Measurements from ENCODE around the gene RPN2.

The RPN2 gene

GRCh38 chr20:37278966-37279590 is 99.9 kb downstream of the RPN2 start:
- no peak for DNase-seq (ENCODE audit: low spot score)
- no peak for TF ChIP-seq CTCF (IDR thresholded peaks at IDR 0.05)
- Histone ChIP-seq H3K27ac (no peak overlapping the region), H3K4me3 (no peak overlapping the region)

- Histone ChIP-seq H3K27ac (no peak overlapping the region), H3K4me3 (no peak overlapping the region)
- no peak for DNase-seq (ENCODE audit: low spot score)
- TF ChIP-seq CTCF (IDR thresholded peaks at IDR 0.05): no peak
Measured at GRCh38 chr20:37279820-37280219, 100.7 kb downstream of the RPN2 start.

- H3K27ac ChIP-seq: no peak overlapping the region
- TF ChIP-seq CTCF (IDR thresholded peaks at IDR 0.05): no peak
- H3K4me3 ChIP-seq: no peak overlapping the region
- DNase-seq (ENCODE audit: low spot score): no peak
Measured at GRCh38 chr20:37280403-37280802, 101.3 kb downstream of the RPN2 start.

- no peak for TF ChIP-seq CTCF (IDR thresholded peaks at IDR 0.05)
- Histone ChIP-seq H3K27ac (no peak overlapping the region), H3K4me3 (no peak overlapping the region)
- DNase-seq (ENCODE audit: low spot score): no peak
Measured at GRCh38 chr20:37282556-37282955, 103.4 kb downstream of the RPN2 start.

- Histone ChIP-seq H3K4me3 (no peak overlapping the region), H3K27ac (no peak overlapping the region)
- no peak for TF ChIP-seq CTCF (IDR thresholded peaks at IDR 0.05)
- no peak for DNase-seq (ENCODE audit: low spot score)
Measured at GRCh38 chr20:37283530-37284195, 104.5 kb downstream of the RPN2 start.

GRCh38 chr20:37284691-37285161 is 105.6 kb downstream of the RPN2 start:
- H3K27ac ChIP-seq: no peak overlapping the region
- H3K4me3 ChIP-seq: no peak overlapping the region
- TF ChIP-seq CTCF (IDR thresholded peaks at IDR 0.05): no peak
- DNase-seq (ENCODE audit: low spot score): no peak
